Fibroblast of skin of left quadriceps (primary cell): ENCODE data around the gene COL18A1.
A peak's percentile ranks its signal among the peaks of the same experiment; 100 is the strongest.
"Not testable (repeated sequence)": the region's sequence is repeated elsewhere in the genome, so short reads cannot be mapped to it uniquely, and the experiment has no call there.

Source experiments
- DNase-seq, 2 experiments: peaks; one replicate each; pipeline ENCODE4 v3.0.0-alpha.2; 2013; ENCODE audit warnings: low read depth in 2 of 2

Gene COL18A1

DNA sequence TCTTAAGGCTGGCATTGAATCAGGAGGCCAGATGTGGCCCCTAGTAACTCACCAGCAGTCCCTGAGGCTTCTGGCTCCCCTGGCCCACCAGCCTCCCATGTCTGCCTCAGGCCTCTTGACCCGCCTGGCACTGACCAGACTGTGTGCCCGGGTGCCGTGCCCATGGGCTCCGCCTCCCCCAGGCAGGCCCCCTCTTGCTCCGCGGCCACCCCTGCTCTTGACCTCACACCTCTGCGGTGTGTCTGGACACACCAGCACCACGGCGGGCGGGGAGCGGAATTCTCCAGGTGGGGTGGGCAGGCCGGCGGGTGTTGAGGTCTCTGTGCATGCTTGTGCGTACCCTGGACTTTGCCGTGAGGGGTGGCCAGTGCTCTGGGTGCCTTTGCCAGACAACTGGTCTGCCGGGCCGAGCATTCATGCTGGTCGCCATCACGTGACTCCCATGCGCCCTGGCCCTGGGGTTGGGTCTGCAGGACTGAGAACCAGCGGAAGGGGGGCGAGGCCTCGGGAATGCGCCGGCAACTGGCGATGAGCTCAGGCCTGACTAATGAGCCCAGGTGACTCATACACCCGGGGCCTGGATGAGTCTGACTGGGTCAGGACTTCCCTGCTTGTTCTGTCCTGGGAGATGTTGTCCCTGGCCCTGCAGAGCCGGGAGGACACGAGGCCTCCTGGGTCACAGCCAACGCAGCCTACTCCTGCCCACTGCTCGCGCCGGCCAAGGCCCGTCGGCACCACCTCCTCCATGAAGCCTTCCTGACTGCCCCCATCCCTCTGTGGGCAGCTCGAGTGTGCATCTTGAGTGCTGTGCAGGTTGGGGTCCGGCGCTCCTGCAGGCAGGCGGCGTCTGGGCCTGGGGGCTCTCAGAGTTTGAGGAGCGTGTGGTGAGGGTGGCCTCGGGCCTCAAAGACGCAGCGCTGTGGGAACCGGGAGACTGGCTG lies 22.6 kb downstream of the COL18A1 start:
- peak; percentile 41 to 42 for DNase-seq

DNA sequence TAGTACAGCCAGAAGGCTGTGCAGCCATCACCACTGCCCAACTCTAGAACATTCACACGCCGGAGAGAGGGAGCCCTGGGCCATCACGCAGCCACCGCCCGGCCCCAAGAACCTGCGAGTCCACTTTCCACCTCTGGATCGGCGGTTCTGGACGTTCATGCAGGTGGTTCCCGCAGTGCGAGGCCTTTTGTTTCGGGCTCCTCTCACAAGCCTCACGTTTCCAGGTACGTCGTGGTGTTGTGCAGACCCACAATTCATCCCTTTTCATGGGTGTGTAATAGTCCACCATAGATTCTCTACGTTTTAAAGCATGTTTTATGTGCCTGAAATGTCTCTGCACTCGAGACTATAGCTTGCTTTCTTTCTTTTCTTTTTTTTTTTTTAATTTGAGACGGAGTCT lies 23.6 kb downstream of the COL18A1 start:
- no peak for DNase-seq

DNA sequence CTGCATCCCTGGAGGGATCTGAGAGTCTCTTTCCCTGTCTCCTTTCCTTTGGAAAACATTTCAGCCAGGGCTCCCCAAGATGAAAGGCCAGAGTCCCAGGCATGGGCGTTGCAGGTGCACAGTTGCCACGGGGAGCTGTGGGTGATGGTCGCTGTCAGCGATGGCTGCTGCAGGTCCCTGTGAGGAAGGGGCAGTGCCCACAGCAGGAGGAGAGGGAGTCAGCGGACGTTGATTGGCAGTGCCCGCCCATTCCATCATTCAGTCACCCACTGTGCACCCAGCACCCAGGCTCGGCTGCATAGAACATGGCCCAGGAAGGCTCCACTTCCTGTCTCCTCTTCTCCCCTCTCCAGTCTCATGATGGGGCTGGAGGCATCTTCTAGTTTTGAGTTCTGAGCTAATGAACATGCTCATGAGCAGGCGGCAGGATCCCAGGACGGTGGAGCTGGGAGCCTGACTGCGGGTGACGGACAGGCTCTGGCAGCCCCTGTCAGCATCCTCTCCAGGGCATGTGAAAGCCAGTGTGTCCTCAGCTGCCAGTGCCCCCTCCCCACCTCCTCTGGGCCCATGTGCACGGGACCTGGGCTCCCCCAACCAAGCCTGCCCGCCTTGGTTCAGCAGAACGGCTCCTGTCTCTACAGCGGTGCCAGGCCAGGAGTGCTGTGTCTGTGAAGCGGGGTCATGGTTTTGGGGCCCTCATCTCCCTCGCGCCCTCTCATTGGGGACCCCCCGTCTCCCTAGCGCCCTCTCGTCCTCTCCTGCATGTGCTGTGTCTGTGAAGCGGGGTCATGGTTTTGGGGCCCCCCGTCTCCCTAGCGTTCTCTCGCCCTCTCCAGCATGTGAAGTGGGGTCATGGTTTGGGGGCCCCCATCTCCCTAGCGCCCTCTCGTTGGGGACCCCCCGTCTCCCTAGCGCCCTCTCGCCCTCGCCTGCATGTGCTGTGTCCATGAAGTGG lies 24.5 kb downstream of the COL18A1 start:
- DNase-seq: no peak

DNA sequence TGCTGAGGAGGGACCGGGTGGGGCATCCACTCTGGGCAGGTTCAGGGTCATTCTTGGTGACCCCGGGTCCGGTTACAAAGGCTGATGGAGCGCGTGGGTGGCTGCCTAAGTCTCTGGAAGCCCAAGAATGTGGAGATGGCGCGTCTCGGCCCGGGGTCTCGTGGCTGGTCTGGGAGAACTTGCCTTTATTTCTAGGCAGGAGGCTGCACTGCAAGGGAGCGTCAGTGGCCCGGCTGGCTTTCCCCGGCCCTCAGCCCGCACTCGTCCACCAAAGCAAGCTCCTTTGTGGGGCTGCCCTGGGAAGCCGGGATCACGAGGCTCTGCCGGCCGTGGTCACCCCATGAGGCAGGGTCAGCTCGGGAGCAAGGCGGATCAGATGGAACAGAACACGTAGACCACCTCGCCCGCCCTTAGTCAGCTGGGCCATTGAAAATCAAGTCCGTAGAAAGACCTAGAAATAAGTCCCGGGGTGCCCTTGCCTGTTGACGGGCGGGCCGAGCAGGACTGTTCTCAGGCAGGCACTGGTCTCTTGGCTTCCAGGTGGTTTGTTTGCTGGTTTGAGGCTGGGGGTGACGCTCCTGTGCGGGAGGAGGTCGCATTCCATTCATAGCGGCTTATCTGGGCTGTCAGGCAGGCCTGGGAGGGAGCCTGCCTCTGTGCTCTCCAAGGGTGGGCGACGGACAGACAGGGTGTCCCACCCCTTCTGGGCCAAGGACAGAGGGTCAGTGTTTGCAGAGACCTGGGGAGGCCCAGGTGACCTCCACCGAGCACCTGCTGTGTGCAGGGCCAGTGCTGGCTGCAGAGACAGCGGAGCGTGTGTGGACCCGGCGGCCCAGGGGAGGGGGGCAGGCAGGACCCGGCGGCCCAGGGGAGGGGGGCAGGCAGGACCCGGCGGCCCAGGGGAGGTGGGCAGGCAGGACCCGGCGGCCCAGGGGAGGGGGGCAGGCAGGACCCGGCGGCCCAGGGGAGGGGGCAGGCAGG lies 25.8 kb downstream of the COL18A1 start:
- no peak for DNase-seq

DNA sequence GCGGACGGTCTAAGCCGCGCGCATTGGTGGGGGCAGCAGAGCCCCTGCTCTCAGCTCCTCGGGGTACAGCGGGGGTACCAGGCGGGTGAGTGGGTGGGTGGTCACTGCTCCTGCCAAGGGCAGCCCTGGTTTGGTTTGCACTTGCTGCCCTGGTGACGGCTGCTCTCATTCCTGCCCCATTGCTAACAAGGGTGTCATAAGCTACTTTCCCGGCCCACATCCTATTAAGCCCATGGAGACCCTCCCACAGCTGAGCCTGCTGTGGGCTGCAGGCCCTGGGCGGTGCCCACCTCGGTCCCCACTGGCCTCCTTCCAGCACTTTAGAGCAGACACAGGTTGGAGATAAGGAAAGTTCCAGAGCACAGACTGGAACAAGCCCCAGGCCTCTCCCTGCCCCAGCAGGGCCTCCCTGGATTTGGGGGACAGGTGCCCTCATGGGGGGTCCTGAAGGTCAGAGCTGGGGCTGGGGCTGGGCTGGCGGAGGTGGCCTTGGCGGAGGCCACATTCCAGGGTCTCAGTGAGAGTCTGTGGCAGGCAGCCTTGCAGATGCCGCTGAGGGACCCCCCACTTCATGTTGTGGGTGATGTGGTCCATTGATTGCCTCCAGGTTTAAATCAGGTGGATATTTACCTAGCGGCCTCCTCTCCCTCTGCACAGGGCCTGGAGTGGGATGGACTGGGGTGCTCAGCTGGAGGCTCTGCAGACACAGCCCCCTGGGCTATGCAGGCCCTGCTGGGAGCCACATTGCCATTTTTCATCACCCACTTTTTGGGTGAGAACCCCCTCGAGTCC lies 27.0 kb downstream of the COL18A1 start:
- no peak for DNase-seq

DNA sequence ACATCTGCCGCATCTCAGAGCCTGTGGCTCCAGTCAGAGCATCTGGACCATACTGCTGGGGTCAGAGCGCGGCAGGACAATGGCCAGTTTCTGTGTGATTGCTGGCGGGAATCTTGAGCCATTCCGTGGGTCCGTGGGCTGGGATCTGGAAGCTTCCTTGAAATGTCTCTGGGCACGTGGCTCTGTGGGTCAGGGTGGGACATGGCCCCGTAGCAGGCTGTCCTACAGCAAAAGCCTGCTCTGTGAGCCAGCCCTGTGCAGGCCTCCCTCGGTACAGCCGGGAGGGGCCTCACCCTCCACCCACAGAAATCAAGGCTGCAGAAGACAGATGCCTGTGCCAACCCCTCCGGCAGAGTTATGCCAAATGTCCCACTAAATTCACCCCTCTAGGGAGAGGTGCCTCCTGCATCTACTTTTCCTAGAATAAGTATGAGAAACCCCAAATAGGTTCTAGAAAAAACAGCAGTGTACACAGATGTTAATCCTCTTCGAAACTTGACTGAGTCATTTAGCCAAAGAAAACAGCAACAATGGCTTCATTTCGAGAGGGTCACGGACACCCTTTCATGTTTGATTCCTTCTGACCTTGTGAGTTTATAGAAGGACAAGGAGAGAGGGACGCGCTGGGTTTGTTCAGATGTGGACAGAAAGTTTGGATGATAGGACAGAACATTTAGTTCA lies 27.8 kb downstream of the COL18A1 start:
- DNase-seq: no peak

DNA sequence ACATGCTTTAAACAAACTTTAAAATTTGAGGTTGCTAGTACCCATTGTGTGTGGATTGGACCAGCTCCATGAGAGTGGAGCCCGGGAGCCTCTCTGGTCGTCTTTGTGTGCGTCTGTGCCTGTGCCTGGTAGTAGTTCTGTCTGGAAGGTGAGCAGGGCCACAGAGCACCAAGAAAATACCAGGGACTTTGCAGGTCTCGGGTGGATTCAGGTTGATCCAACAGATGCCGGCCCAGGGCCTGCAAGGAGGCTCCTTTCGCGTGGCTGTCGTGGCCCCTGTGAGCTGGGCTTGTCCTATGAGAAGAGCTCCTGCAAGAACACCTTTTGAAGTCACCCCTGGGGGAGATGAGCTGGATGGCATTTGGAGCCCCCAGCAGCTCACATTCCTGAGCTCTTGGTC lies 28.3 kb downstream of the COL18A1 start:
- DNase-seq: no peak

DNA sequence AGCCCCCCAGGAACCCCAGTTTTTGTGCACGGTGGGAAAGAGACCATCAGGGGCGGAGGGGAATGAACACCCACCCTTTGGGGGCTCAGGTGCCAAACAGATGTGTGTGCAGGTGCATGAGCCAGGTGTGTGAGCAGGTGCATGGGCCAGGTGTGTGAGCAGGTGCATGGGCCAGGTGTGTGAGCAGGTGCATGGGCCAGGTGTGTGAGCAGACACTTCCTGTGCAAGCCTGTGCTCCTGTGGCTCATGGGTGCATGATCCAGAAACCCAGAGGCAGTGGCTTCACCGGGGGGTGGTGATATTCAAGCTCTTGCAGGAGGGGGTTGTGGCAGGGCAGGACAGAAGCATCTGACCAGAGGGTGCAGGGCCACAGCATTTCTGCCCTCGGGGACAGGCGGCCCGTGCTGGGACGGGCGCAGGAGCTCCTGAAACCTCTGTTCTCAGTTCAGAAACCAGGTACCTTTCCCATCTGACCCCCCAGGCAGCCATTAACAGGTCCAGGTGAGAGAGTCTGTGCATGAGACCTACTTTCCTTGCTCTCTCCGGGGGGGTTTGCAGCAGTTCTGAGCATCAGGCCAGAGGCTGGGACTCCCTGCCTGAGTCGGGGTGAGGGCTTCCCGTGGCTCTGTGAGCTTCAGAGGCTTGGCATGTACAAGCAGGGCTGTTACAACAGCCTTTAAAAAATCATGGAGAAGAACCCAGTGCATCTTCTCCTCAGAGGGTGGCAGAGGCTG lies 29.1 kb downstream of the COL18A1 start:
- no peak for DNase-seq

DNA sequence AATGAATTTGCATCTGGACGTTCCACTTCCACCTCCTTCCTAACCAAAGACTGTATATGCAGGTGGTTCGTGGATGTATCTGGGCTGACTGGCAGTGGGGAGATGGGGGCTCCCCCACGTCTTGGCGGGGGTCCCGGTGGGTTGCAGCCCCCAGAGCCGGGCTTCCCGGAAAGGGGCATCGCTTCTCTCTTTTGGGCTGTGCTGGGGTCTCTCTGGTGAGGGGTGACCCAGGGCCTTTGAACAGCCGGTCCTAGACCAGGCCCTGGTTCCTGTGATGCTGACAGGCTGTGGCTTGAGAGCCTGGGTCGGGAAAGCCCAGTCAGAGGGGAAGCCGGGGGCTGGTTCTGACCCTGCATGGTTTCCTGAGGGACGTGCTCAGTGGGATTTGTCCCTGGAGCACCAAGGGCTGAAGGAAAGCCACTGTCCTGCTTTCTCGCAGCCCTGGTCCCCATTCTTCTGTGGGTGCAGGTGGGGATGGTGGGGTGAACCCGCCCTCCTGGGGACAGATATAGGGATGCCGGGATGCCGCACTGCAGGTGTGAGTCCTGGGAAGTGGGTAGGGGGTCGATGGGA lies 29.8 kb downstream of the COL18A1 start:
- DNase-seq: no peak

DNA sequence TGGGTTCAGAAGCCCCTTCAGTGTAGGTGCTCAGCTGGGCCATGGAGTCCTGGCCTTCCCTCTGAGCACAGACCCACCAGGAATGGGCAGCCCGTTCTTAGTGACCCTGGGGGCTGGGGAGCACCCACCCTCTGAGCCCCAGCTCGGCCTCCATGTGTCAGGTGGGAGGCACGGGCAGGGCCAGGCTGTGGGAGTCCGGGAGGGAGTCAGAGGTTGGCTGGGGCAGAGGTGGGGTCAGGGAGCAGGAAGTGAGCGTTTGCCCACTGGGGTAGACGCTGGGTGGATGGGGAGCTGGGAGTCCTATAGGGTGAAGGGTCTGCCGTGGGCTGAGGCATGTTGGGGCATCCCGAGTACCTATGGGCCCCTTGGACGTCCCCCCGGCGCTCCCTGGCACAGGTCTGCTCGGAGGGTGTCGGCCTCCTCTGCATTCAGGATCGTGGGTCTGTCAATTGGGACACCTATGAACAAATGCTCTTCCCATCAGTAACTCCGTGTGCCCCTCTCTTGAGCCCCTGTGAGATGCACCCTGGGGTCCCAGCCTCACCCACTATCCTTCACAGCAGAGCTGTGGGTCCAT lies 30.5 kb downstream of the COL18A1 start:
- no peak for DNase-seq

DNA sequence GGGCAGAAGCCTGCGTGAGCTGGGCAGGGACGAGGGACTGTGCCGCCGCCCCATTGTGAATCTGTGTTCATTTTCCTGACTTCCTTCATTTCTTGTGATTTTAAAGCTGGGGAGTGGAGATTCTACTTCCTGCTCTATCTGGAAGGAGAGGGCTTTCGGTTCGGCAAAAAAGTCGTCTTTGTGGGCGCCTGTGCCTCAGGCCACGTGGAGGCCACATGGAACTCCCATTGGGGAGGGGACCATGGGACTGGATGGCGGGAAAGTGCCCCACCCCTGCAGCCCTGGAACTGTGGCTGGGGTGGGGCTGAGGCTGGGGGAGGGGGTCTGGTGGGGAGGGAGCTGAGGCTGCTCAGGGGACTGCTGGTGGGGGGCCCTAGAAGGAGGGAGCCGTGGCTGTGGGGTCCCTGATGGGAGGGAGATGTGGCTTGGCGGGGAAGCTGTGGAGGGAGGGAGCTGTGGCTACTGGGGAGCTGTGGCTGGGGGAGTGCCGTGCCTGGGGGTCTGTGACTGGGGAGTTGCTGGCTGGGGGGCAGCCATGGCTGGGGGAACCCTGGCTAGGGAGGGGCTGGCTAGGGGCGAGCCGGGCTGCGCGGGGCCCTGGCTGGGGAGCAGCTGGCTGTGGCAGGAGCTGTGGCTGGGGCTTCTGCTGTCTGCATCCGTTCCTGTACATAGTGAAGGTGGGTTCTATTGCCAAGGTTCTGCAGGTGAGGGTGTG lies 31.5 kb downstream of the COL18A1 start:
- no peak for DNase-seq

DNA sequence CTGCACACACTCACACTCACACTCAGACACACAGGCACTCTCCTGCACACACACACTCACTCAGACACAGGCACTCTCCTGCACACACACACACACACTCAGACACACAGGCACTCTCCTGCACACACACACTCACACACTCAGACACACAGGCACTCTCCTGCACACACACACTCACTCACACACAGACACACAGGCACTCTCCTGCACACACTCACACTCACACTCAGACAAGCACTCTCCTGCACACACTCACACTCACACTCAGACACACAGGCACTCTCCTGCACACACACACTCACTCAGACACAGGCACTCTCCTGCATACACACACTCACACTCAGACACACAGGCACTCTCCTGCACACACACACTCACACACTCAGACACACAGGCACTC lies 32.9 kb downstream of the COL18A1 start:
- not testable (repeated sequence) for DNase-seq

DNA sequence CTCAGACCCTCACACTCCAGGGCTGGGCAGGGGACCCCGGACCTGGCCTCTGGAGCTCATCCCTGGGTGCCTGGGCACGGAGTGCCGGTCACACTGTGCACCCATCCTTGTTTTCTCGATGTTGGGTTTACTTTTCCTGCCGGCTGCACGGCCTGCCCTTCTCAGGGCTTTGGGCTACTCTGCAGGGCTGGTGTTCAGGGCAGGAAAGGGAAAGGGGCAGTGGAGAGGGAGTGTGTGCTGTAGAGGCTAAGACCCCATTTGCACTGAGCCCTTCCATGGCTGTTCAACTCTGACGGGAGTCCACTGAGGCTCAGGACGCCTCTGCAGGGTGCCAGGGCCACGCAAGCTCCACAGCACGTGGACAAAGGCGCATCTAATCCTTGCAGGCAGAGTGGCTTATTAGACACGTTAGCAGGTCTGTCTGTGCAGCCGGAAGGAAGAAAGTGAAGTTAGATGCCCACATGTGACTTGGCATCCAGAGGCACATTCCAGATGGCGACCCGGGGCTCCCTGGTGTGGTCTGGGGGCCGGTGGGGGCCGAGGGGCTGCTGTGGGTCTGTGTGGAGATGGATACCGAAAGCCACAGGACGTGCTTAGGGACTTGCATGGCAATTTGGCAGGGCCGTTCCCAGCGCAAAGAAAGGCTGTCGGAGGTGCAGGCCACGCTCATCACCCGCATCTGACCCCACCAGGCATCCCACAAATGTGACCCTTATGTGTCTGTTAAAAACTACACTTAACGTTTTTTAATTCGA lies 33.6 kb downstream of the COL18A1 start:
- no peak for DNase-seq

DNA sequence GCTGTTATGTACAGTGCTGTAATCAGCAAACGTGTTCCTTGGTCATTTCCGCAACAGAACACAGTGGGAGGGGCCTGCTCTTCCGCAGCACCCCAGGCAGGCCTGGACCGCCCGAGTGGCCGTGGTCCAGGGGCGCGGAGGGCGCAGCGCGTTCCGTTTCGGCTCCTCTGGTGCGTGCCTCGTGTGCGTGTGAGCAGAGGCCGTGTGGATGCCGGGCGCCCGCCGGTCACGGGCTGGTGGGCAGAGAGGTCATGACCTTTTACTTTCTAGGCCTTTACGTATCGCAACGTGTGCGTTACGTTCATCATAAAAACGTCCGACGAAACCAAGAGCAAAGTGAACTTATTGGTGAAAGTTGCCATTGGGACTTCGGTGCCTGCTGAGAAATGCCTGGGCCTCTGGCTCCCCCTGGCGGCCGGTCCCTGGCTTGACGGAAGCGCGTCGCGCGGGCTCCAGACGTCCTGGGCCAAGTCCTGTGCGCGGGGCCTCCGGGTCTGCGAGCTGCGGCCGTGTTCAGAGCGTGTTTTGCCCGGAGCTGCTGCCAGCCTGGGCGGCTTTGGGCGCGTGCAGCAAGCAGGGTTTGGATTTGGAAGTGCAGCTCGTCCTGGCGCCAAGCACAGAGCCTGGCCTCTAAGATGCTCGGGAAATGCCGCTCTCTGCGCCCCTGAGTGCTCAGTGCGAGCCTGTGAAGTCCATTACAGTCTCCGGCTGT lies 34.4 kb downstream of the COL18A1 start:
- DNase-seq: peak; percentile 54 to 57

DNA sequence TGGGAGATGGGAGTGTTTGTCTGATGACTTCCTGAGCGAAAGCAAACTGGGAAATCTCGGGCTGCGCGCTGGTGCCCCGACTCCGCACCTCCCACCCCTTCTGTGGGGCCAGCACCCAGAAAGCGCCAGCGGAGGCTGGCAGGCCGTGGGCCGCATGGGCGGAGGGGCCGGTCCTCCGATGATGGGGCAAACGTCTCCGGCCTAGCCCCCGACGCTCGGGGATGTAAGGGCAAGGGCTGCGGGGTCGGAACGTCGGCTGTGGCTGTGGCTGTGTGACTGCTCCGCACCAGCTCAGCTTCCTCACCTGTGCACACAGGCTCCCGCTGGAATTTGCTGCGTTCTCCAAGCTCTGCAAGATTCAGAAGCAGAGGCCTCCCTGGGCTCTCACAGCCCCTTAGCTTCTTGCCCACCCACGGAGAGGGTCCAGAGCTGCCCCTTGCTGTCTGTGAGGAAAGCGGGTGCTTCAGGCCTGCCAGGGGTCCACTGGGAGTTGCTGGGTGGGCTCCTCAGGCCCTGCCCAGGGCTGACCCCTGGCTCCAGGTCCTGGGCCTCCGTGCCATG lies 35.0 kb downstream of the COL18A1 start:
- no peak for DNase-seq

DNA sequence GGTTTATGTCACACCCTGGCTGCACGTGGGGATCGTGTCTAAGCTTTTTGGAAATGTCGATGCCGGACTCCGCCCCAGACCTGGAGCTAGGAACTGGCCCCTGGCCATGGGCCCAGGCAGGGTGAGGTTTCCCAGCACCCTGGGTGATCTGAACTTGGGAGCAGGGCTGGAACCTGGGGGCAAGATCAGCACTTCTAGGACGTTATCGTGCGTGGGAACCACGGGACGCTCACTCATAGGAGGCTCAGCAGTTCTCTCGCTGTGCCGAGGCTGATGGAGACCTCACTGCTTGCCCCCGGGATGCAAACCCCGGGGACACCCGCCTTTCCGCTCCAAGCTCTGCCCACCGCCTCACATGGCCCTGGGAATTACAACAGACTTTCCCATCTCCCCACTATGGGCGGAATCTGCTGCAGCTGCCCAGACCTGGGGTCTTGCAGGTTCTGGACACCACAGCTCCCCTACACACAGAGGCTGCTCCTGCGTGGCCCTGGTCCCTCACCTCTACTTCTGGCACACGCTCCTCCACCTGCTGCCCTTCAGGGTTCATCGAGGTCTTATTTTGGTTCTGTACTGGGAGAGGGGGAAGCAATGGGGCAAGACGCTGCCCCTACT lies 35.9 kb downstream of the COL18A1 start:
- no peak for DNase-seq
